Dermis blood vessel endothelial cell (primary cell): ENCODE data around the gene NUDT4. TPM values are rescaled to one million over a fixed set of nuclear protein-coding genes. Genes with fewer than 3 reads are reported as not detected.
"Not testable (repeated sequence)": the region's sequence is repeated elsewhere in the genome, so short reads cannot be mapped to it uniquely, and the experiment has no call there.

Source experiments
- DNase-seq: peaks from one replicate; pipeline ENCODE4 v3.0.0; 2010
- total RNA-seq: library from RNA; depleted of rRNA; stranded (reverse); fragments of >200 nt; gene quantifications from 2 replicates; pipeline ENCODE4 v1.2.3, GENCODE V29; 2014

The NUDT4 gene
- total RNA-seq, 1 donor from 2014 or later, result 154 TPM

GRCh38 chr12:93368766-93369165 is 9.0 kb upstream of the NUDT4 start:
- DNase-seq, result no peak

GRCh38 chr12:93369505-93369904 is 8.2 kb upstream of the NUDT4 start:
- no peak for DNase-seq

GRCh38 chr12:93370947-93371346 is 6.8 kb upstream of the NUDT4 start:
- no peak for DNase-seq

GRCh38 chr12:93373961-93374656 is 3.6 kb upstream of the NUDT4 start:
- DNase-seq, result no peak

- DNase-seq, result no peak
Measured at GRCh38 chr12:93375906-93376305, 1.8 kb upstream of the NUDT4 start.

GRCh38 chr12:93376436-93377251 is 1.1 kb upstream of the NUDT4 start:
- peak; percentile 44 for DNase-seq

- peak; percentile 62 for DNase-seq
Measured at GRCh38 chr12:93378196-93378997, 672 bp downstream of the NUDT4 start.

- peak; percentile 34 for DNase-seq
Measured at GRCh38 chr12:93378998-93379325, 1.2 kb downstream of the NUDT4 start.

GRCh38 chr12:93379326-93379980 is 1.7 kb downstream of the NUDT4 start:
- DNase-seq, result peak; percentile 32

GRCh38 chr12:93379981-93380361 is 2.2 kb downstream of the NUDT4 start:
- no peak for DNase-seq

- DNase-seq, result peak; percentile 64
Measured at GRCh38 chr12:93380480-93381121, 2.9 kb downstream of the NUDT4 start.

- DNase-seq, result peak; percentile 29
Measured at GRCh38 chr12:93381161-93381975, 3.6 kb downstream of the NUDT4 start.

- not testable (repeated sequence) for DNase-seq
Measured at GRCh38 chr12:93381976-93382437, 4.3 kb downstream of the NUDT4 start.

- DNase-seq, result no peak
Measured at GRCh38 chr12:93387780-93388179, 10.1 kb downstream of the NUDT4 start.

GRCh38 chr12:93390031-93390430 is 12.3 kb downstream of the NUDT4 start:
- no peak for DNase-seq

GRCh38 chr12:93390549-93391297 is 13.0 kb downstream of the NUDT4 start:
- no peak for DNase-seq

GRCh38 chr12:93393425-93393824 is 15.7 kb downstream of the NUDT4 start:
- DNase-seq, result no peak

- DNase-seq, result no peak
Measured at GRCh38 chr12:93397412-93397811, 19.7 kb downstream of the NUDT4 start.

GRCh38 chr12:93399183-93399863 is 21.6 kb downstream of the NUDT4 start:
- DNase-seq, result not testable (repeated sequence)
